ENCODE measurements around the gene DCAF17.
"Not testable (repeated sequence)": the region's sequence is repeated elsewhere in the genome, so short reads cannot be mapped to it uniquely, and the experiment has no call there.

DCAF17 gene

GRCh38 chr2:171460537-171460936 is 26.5 kb downstream of the DCAF17 start:
- no peak for DNase-seq

GRCh38 chr2:171469176-171469575 is 35.1 kb downstream of the DCAF17 start:
- DNase-seq, result no peak

- DNase-seq, result no peak
Measured at GRCh38 chr2:171470129-171470528, 36.1 kb downstream of the DCAF17 start.

- DNase-seq, result no peak
Measured at GRCh38 chr2:171475979-171476378, 42.0 kb downstream of the DCAF17 start.

GRCh38 chr2:171478345-171478744 is 44.3 kb downstream of the DCAF17 start:
- no peak for DNase-seq

GRCh38 chr2:171479154-171479814 is 45.3 kb downstream of the DCAF17 start:
- DNase-seq, result no peak

- no peak for DNase-seq
Measured at GRCh38 chr2:171480908-171481307, 46.9 kb downstream of the DCAF17 start.

- no peak for DNase-seq
Measured at GRCh38 chr2:171482308-171482707, 48.3 kb downstream of the DCAF17 start.

- DNase-seq, result no peak
Measured at GRCh38 chr2:171482877-171483276, 48.9 kb downstream of the DCAF17 start.

GRCh38 chr2:171483793-171484192 is 49.8 kb downstream of the DCAF17 start:
- DNase-seq, result no peak

GRCh38 chr2:171485116-171485515 is 51.1 kb downstream of the DCAF17 start:
- no peak for DNase-seq

- no peak for DNase-seq
Measured at GRCh38 chr2:171487201-171487600, 53.2 kb downstream of the DCAF17 start.

GRCh38 chr2:171487803-171488259 is 53.8 kb downstream of the DCAF17 start:
- no peak for DNase-seq

- no peak for DNase-seq
Measured at GRCh38 chr2:171490577-171490976, 56.6 kb downstream of the DCAF17 start.

- no peak for DNase-seq
Measured at GRCh38 chr2:171491292-171491691, 57.3 kb downstream of the DCAF17 start.

- no peak for DNase-seq
Measured at GRCh38 chr2:171492664-171493063, 58.6 kb downstream of the DCAF17 start.

- not testable (repeated sequence) for DNase-seq
Measured at GRCh38 chr2:171497664-171498063, 63.6 kb downstream of the DCAF17 start.

GRCh38 chr2:171505374-171505773 is 71.3 kb downstream of the DCAF17 start:
- DNase-seq, result no peak

- DNase-seq, result no peak
Measured at GRCh38 chr2:171509945-171510731, 76.1 kb downstream of the DCAF17 start.

- DNase-seq, result no peak
Measured at GRCh38 chr2:171512014-171512413, 78.0 kb downstream of the DCAF17 start.

- no peak for DNase-seq
Measured at GRCh38 chr2:171512683-171513195, 78.7 kb downstream of the DCAF17 start.

- no peak for DNase-seq
Measured at GRCh38 chr2:171513719-171514160, 79.7 kb downstream of the DCAF17 start.

- DNase-seq, result no peak
Measured at GRCh38 chr2:171514908-171515582, 81.0 kb downstream of the DCAF17 start.

All from CD4-positive, alpha-beta T cell treated with Interferon gamma for 1 hour (primary cell).